CD4-positive, alpha-beta T cell treated with Interleukin-17A for 4 hours (primary cell): Measurements from ENCODE around the gene CEACAM21.

Experiments used
- DNase-seq: peaks from one replicate; pipeline ENCODE4 v3.0.0-alpha.2; 2020; ENCODE audit warnings: mixed read lengths

The CEACAM21 gene

DNA sequence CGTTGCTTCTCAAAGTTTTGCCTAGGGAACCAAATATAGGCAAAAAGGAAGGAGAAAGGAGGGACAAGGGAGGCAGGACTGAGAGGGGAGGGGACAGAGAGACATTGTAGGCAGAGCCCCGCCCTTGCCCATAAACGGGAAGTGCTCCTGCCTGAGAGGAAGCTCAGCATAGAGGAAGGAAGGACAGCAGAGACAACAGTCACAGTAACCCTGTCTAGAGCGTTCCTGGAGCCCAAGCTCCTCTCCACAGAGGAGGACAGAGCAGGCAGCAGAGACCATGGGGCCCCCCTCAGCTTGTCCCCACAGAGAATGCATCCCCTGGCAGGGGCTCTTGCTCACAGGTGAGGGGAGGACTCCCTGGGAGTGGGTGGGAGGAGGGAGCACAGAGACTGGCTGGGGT, at the start of gene CEACAM21:
Gene CEACAM21 (plus strand): TSS at position 169 of the 400 bp plus-strand sequence. CDS start 109 bp downstream, at position 278.
- peak; percentile 74 for DNase-seq

DNA sequence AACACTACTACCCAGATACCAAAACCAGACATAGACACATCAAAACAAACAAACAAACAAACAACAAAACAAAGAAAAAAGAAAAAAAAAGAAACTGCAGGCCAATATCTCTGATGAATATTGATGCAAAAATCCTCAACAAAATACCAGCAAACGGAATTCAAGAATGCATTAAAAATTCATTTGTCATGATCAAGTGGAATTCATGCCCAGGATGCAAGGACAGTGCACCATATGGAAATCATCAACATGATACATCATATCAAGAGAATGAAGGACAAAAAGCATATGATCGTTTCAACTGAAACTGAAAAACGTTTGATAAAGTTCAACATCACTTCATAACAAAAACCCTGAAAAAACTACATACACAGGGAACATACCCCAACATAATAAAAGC, 48.9 kb upstream of the CEACAM21 start:
- no peak for DNase-seq

GRCh38 chr19:41528106-41528505, 47.9 kb upstream of the CEACAM21 start:
- DNase-seq, result no peak

GRCh38 chr19:41529484-41530183, 46.3 kb upstream of the CEACAM21 start:
- DNase-seq, result no peak

DNA sequence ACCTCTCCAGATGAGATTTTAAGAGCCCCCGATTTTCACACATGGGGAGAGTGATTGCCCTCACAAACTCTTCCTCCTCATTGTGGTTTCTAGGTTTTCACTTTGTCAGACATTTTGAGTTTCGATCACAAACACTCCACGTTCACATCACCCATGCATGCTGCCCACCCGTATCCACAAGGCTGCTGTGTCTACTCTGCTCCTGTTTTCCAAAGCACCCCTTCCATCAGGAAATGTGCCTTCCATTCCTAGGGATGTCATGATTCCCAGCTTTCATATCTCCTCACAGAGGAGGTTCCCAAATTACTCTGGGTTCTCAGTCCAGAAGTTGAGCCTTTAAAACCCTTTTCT, 45.8 kb upstream of the CEACAM21 start:
- DNase-seq, result no peak

- no peak for DNase-seq
Observed at GRCh38 chr19:41530761-41531301, 45.1 kb upstream of the CEACAM21 start.

GRCh38 chr19:41531438-41532311, 44.3 kb upstream of the CEACAM21 start:
- peak; percentile 88 for DNase-seq

DNA sequence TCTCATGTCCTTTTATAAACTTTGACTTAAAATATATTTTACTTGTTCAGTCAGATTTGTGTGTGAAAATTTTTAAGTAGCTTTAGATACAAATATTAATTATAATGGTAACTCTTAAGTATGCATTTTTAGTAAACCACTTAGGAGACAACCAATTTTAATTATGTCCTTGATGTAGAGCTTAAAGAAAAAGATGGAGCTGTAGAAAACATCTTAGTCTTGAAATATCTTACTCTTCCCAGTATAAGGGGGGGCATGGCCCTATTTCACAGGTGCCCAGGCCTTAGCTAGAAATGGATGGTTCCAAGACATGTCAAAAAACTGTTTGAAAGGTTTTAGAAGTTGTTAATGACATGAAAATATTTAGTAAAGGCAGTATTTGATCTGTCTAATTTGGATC, 43.4 kb upstream of the CEACAM21 start:
- DNase-seq, result no peak

DNA sequence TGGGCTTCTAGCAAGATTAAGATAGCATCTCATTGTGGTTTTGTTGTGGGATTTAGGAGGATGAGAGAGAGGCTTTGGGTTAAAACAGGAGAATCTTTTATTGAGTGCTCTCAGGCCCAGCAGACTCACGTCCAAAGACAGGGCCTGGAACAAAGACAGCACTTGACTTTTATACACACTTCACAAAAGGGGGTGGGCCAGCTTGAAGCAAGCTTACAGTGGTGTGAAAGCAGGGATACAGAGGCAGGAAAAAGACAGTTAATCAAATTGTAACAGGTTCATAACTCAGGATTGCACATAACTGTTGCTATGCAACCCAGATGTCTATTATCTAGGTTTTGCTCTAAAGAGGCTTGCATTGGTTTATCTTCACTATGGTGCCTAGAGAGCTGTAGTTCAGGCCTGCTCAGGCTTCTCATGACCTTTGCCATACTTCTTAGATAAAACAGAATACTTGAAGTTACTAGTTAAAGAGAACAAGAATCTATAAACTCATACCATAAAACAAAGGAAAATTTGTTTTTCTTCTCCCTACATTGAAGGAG, 42.2 kb upstream of the CEACAM21 start:
- DNase-seq, result no peak

DNA sequence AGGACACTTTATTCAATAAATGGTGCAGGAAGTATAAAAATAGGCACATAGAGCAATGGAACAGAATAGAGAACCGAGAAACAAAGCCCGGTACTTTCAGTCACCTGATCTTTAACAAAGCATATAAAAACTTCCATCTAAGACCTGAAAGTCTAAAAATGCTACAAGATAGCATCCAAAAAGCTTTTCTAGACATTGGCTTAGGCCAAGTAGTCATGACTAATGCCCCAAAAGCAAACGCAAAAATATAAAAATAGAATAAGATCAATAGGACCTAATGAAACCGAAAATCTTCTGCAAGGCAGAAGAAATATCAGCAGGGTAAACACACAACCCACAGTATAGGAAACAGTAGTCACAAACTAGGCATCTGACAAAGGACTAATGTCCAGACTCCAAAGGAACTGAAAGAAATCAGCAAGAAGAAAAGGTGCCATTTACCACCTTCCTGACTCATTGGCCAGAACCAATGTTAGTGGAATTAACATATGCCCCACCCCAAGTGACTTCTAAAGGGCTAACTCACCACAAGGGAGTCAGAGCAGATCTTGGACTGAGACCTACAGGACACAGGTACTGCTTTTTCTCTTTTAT, 40.8 kb upstream of the CEACAM21 start:
- DNase-seq, result no peak

GRCh38 chr19:41537789-41538188, 38.2 kb upstream of the CEACAM21 start:
- peak; percentile 56 for DNase-seq

DNA sequence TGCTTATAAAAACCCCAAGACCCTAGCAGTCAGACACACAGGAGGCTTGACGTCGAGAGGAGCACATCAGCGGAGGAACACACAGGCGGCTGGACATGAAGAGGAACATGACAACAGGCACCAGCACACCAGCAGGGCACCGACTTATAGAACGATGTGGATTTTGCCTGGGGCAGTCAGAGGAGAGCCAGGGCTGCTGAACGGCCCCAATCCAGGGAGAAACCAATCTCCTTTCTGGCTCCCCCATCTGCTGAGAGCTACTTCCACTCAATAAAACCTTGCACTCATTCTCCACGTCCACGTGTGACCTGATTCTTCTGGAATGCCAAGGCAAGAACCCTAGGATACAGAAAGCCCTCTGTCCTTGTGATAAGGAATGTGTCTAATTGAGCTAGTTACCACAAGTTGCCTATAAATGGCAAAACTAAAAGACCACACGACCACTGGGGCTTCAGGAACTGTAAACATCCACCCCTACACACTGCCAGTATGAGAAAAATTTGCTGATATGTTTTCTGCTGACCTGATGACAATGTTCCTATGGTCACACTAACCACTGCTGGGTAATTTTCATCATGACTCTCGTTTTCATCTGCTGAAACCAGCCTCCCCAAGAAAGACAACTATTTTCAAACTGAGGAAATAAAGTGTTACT, 35.8 kb upstream of the CEACAM21 start:
- no peak for DNase-seq

GRCh38 chr19:41541990-41542584, 33.9 kb upstream of the CEACAM21 start:
- DNase-seq, result peak; percentile 88

GRCh38 chr19:41542622-41543021, 33.3 kb upstream of the CEACAM21 start:
- no peak for DNase-seq

DNA sequence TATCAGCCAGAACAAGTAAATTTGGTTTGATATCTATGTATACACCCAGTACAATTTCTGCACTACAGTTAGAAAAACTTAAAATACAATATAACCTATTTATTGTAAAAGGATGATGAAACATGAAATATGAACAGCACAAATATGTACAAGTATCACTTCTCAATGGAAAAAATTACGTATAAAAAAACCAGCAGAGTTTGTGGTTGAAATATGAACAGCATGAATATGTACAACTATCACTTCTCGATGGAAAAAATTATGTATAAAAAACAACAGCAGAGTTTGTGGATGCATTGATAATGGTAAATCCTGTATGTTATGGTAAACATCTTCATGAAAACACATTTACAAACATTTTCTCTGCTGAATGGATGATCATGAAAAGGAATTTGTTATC, 32.4 kb upstream of the CEACAM21 start:
- DNase-seq, result no peak

DNA sequence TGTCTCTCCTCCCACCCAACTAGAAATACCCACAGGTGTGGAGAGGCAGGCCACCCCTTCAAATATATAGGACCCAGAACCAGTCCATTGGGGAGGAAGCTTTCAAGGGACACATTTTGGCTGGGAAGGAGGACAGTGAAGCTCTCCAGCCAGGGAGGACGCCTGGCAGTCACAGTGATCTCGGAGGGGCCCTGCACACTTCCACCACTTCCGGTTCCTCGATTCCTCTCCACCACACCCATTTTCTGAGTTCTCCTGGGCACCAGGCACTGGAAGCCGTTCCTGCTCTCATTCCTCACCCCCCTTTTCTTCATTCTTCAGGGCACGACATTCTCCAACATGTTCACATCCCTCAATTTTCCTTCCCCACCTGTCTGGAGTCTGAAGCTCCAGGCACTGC, 30.4 kb upstream of the CEACAM21 start:
- peak; percentile 45 for DNase-seq

GRCh38 chr19:41546386-41546789, 29.6 kb upstream of the CEACAM21 start:
- DNase-seq, result peak; percentile 60

DNA sequence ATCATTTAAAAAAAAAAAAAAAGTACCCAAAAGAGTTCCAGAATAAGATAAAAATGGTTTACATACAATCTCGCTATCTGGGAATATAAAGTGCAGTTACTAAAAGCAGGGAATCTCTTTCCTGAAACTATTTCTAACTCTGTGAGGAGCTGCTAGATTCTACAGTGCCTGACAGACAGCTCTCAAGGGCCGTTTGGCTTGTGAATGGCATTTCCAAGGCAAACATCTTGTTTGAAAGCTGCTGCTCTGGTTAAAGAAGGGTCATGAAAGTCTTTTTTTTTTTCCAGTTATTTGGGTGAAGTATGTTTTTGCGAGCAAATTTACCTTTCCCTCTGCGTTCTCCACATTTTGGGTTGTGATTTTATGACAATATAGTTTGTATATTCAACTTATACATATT, 29.0 kb upstream of the CEACAM21 start:
- no peak for DNase-seq

DNA sequence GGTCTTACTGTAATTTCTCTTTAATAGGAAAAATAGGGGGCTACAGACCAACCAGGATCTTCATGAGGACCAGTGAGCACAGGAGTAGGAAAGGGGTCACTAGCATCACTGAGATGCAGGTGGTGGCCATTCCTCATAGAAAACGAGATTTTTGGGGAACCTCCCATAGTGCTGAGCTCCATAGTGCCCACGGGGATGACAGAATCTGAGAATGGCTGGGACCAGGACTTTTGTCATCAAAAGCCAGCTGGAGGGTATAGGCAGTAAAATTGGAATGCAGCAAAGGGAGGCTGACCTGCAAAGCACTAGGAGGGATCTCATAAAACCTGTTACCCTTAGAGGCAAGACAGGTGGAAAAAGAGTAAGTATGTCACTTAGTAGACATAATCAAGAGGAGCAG, 28.4 kb upstream of the CEACAM21 start:
- DNase-seq, result no peak

DNA sequence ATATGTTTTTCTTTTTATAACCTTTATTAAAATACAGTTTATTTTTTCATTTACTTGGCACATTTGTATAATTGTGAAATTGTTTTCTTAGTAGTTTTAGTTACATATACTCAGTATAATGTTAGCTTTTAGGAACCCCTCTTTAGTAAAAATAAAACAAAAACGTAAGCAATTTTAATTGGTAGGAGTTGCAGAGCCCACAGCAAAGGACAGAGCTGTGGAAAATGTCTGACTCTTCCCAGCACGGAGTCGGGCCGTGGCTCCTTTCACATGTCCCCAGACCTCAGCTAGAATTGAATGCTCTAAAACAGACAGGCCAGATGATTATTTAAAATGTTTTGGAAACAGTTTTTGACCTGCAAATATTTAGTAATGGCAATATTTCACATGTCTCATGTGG, 27.9 kb upstream of the CEACAM21 start:
- no peak for DNase-seq

DNA sequence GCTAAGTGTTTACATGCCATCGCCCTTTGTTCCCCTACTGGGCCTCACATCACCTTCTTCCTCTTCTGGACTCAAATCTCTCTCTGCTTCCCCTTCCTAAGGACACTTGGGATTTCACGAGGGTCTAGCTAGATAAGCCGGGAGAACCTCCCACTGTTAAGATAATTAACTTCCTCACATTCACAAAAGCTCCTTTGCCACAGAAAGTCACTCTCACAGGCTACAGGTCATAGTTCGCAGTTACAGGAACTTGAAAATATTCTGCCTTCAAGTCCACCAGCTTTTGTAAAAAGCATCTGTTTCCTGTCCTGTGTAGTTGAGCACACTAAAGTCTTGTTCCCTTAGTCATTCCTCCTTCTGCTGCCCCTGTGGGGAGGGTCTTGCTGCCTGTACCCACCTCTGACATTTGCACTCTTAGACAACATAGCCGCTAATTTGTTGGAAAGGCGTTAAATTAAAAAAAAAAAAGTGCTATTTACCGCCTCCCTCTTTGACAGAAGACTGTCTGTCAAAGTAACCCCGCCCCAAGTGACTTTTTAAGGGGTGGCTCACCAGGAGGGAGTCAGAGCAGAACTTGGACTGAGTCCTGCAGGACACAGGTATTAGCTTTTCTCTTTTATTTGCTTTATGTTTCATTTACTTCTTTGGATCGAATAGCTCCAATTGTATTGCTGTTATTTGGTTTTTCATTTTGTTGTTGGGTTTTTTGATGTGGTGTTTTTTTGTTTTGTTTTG, 26.8 kb upstream of the CEACAM21 start:
- DNase-seq, result peak; percentile 91

- DNase-seq, result peak; percentile 22
Observed at GRCh38 chr19:41549884-41550283, 26.1 kb upstream of the CEACAM21 start.
